ENCODE data around the gene BCL11B. TPM values are rescaled to one million over a fixed set of nuclear protein-coding genes. Genes with fewer than 3 reads are reported as not detected.

Gene BCL11B
- total RNA-seq, 1 donor from 2014 or later, result 0.23 TPM

DNA sequence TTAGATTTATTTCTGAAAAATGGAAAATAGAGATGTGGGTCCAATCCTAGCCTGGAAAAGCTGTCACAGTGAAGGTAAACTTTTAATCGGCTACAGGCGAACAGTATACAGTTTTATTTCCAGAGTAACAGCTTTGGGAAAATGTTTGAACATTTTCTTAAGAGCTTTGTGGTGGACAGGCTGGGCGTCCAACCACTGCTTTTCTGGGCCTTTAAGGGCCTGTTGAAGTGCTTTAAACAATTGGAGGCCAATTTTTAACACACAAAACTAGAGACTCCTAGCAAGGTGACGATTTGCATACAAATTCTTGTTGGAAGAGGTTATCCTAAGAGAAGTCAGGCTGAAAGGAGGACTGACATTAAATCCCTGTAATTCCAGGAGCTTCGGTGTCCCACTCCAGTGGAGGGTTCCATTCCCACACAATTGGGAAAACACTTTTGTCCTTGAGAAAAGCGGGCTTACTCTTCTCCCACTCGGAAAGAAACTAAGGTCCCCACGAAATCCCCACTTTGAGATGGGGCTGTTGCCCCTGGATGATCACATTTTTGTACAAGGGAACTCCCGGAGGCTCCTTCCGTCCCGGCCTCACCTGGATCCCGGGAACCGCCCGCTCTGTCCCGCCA is 26.9 kb downstream of the BCL11B start:
- no peak overlapping the region for H3K4me3 ChIP-seq (ENCODE audit: low read depth, low read length)
- TF ChIP-seq, protein P1, sequence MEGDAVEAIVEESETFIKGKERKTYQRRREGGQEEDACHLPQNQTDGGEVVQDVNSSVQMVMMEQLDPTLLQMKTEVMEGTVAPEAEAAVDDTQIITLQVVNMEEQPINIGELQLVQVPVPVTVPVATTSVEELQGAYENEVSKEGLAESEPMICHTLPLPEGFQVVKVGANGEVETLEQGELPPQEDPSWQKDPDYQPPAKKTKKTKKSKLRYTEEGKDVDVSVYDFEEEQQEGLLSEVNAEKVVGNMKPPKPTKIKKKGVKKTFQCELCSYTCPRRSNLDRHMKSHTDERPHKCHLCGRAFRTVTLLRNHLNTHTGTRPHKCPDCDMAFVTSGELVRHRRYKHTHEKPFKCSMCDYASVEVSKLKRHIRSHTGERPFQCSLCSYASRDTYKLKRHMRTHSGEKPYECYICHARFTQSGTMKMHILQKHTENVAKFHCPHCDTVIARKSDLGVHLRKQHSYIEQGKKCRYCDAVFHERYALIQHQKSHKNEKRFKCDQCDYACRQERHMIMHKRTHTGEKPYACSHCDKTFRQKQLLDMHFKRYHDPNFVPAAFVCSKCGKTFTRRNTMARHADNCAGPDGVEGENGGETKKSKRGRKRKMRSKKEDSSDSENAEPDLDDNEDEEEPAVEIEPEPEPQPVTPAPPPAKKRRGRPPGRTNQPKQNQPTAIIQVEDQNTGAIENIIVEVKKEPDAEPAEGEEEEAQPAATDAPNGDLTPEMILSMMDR (conservative IDR thresholded peaks at IDR 0.05; ENCODE audit: low read depth, low read length), result no peak
- DNase-seq (ENCODE audit: low read depth), result no peak

GRCh38 chr14:99244367-99244901 is 27.6 kb downstream of the BCL11B start:
- TF ChIP-seq, protein P1 (conservative IDR thresholded peaks at IDR 0.05; ENCODE audit: low read depth, low read length), result no peak
- no peak for DNase-seq (ENCODE audit: low read depth)
- no peak overlapping the region for H3K4me3 ChIP-seq (ENCODE audit: low read depth, low read length)

GRCh38 chr14:99242816-99243721 is 28.9 kb downstream of the BCL11B start:
- TF ChIP-seq, protein P1 (conservative IDR thresholded peaks at IDR 0.05; ENCODE audit: low read depth, low read length), result no peak
- no peak for DNase-seq (ENCODE audit: low read depth)
- no peak overlapping the region for H3K4me3 ChIP-seq (ENCODE audit: low read depth, low read length)

- no peak for DNase-seq (ENCODE audit: low read depth)
- TF ChIP-seq, protein P1 (conservative IDR thresholded peaks at IDR 0.05; ENCODE audit: low read depth, low read length), result no peak
- H3K4me3 ChIP-seq (ENCODE audit: low read depth, low read length), result no peak overlapping the region
Observed at GRCh38 chr14:99242238-99242637, 29.8 kb downstream of the BCL11B start.

GRCh38 chr14:99241325-99242010 is 30.5 kb downstream of the BCL11B start:
- no peak for DNase-seq (ENCODE audit: low read depth)
- TF ChIP-seq, protein P1 (conservative IDR thresholded peaks at IDR 0.05; ENCODE audit: low read depth, low read length), result no peak
- H3K4me3 ChIP-seq (ENCODE audit: low read depth, low read length), result no peak overlapping the region

GRCh38 chr14:99240627-99241324 is 31.2 kb downstream of the BCL11B start:
- TF ChIP-seq, protein P1 (conservative IDR thresholded peaks at IDR 0.05; ENCODE audit: low read depth, low read length), result no peak
- no peak for DNase-seq (ENCODE audit: low read depth)
- no peak overlapping the region for H3K4me3 ChIP-seq (ENCODE audit: low read depth, low read length)
